ENCODE results near the gene CCND3.
"Not testable (repeated sequence)": the region's sequence is repeated elsewhere in the genome, so short reads cannot be mapped to it uniquely, and the experiment has no call there.

The CCND3 gene

DNA sequence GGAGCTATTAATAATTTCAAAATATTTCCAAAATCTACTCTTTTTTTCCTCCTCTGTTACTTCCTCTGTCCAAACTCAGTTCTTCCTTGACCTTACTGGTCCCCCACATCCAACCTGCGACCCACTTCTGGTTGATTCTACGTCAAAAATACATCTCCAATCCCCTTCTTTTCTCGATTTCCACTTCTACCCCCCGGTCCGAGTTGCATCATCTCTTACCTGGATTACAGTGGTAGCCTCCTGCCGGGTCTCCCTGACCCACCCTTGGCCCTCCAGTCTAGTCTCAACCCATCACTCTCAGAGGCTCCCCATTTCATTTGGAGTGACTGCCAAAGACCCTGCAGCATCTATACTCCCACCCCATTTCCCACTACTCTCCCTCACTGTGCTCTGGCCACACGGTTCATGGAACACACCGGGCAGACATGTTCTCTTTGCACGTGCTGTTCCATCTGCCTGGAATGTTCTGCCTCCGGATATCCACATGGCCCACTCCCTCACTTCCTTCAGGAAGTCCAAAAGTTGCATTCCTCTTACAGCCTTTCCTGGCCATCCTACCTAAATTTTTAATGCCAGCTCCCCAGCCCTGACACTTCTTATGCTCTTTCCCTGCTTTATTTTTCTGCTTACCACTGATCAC lies 6.1 kb upstream of the CCND3 start:
- no peak for DNase-seq

DNA sequence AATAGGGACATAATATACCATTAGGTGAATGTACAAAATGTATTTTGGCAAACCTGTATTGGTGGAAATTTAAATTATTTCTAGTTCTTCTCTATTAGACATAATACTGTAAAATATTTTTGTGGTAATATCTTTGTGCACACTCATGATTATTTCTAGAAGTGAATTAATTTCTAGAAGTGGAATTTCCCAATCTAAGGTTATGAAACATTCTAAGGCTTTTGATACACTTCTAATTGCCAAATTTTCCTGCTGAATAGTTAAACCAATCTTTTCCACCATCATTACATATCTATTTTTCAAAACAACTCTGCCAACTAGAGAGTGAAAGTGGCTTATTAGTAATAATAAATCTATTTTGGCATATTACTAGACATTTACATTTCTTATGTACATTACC lies 1.8 kb upstream of the CCND3 start:
- no peak for DNase-seq

DNA sequence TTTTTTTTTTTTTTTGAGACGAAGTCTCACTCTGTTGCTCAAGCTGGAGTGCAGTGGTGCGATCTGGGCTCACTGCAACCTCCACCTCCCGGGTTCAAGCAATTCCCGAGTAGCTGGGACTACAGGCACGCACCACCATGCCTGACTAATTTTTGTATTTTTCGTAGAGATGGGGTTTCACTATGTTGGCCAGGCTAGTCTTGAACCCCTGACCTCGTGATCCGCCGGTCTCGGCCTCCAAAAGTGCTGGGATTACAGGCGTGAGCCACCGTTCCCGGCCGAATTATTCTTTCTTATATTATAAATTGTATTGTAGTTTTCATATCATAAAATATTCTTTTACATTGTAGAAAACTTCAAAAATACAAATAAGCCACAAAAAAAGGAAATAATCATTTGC lies 1.3 kb upstream of the CCND3 start:
- not testable (repeated sequence) for DNase-seq

DNA sequence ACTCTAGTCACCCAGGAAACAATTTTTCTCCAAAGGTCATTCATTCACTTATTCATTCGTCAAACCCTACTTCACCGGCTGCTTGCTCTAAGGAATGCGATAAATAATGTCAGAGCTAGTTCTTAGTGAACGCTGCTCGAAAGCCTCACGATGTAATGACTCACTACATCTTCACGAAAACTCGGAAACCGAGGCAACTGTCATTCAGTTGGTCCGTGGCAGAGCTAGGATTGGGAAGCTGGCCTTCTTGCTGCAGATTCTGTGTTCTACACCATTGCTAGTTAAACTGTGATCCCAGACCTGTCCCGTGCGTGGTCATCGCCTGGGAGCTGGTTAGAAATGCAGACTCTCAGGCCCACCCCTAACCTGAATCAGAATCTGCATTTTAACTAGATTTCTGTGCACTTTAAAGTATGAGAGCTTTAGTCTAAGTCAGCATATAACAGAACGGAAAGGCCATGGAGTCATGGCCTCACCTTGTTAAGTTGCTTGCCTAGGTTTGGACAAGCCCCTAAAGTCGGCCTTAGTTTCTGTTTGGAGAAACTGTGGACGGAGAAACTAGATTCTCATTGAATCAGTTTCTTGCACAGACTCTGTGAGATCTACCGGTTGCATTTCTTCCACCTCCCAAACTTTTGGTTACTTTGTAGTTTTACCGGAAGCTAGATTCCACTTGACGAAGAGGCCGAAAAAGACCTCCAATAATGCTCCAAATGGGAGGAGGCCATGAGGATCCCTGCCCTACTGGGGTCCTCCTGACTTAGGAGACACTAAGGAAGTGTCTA lies 651 bp upstream of the CCND3 start:
- DNase-seq: no peak

DNA sequence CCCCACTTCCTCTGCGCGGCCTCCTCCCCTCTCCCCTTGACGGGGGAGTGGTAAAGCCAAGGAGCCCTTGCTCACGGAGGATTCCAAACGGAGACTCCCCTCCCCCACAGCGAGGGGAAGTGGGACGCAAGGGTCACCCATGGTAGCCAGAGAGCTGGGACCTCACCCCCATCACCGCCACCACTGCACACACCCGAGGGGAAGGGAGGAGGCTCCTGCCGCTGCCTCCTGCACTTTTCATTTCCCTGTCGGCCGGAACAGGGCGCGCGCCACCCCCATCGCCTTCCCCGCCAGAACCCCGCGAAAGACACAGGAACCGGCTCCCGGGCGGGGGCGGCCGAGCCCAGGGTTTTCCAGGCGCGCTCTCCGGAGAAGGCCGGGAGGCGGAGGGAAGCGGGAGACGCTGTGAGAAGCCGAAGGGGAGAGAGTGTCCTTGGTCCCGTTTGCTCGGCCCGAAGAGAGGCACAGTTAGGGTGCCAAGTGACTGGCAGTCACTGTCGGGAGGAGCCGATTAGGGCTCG lies 789 bp downstream of the CCND3 start:
- peak; percentile 67 for DNase-seq

DNA sequence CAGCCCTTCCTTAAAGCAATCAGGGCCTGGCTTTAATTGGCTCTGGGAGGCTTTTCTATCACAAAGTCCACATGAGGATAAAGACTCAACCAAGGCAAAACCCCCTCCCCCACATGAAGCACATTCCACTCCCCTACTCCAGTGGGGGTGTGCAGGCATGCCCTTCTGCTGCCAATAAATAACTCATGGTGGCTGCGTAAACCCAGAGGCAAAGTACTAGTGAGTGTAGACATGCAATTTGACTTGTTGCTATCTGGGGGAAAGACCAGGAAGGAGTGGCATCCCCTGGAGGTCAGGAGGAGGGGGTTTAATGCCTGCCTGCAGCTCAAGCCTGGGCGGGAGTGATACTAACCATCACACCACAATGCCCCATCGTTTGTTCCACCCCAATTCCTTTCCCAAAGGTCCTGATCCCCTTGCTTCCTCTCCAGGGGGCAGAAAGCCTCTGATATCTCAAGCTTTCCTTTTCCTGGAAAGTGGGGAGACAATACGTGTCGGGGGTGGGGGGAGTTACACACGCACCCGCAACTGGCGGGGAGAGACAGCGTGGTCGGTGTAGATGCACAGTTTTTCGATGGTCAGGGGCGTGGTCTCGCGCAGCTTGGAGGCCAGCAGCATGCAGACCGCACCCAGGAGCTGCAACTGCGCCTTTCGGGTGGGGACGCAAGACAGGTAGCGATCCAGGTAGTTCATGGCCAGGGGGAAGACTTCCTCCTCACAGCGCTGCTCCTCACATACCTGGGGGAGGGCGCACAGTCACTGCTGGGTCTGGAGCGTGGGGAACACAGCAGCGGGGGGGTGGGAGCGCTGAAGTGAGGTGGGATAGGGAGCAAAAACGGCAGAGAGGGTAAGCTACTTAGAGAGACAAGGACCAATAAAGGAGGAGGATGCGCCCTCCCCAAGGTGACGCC lies 1.5 kb downstream of the CCND3 start:
- DNase-seq: peak; percentile 64

DNA sequence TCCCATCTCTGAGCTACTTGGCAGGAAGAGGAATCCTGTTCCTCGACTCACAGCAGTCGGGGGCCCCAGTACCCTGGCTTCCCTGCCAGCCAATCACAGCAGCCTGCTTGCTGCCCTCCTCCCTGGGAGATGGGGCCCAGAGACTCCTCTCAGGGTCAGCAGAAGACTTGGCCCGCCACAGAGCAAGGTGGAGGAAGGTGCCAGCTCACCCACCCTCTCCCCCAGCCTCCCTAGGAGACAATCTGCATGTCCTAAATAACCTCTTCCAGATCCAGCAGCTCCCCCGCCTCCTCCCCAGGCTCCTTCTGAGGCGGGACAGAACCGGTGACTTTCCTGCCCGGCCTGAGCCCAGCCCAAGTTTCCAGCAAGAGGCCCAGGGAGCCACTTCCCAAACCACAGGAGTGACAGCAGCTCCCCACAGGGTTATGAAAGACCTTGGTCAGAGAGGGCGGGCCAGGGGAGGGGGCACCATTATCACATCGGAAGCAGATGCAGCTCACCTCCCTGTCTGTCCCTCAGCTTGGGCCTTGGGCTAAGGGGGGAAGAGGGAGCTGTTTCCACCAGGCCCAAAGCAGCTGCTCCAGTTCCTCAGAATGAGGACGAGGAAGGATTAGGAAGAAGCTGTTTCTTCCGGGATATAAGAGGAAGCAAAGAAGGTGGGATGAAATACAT lies 2.3 kb downstream of the CCND3 start:
- DNase-seq: peak; percentile 64

DNA sequence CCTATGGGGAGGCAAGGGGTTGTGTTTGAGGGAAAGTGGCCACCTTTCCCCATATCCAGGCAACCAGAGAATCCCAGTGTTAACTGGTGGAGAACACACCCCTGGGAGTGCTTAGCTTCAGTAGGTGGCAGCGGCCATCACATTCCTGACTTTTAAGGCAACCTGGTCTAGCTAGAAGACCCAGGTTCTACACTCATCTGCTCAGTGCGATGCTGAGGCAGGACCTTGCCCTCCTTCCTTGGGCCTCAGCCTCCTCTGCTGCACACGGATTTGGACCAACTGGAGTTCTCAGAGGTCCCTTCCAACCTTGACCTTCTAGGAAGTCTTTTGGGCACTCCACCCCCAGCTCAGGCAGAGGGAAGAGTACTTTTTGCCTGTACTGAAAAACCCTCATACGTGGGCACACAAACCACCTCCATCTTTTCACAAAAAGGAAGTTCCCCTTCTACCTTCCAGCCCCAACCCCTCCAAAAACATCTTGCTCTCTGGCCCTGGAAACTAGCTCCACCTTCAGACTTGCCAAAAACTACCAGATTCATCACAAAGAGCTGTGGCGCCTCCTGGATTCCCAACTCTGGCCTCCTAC lies 2.9 kb downstream of the CCND3 start:
- no peak for DNase-seq

DNA sequence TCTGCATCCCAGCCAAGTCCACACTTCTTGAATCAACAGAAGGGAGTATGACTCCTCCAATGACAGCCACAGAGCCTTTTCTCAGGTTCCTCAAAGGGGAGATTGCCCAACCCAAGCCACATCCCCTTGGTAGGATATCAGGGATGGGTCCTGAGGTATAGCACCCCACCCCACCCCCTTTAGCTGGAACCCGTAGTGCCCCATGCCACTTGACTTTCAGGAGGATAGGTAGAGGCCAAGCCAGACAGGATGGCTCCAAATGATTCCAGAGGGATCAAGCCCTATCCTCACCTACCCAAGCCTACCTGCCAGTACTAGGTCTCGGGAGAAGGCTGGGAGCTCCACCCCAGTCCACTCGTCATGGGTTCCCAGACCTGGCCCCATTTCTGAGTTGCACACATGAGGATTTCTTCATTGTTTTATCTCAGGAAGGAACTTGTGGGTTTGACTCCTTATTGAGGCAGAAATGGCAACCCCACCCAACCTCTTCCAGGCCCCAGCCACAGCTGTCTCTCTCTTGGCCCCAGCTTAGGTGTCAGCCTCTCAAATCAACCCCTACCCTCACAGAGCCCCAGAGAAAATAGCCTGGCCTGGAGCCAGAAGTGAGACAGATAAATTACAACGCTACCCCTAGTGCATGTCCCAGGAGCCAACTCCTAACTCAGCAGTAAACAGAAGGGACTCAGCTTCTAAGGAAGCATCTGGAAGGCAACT lies 3.6 kb downstream of the CCND3 start:
- peak; percentile 55 for DNase-seq

DNA sequence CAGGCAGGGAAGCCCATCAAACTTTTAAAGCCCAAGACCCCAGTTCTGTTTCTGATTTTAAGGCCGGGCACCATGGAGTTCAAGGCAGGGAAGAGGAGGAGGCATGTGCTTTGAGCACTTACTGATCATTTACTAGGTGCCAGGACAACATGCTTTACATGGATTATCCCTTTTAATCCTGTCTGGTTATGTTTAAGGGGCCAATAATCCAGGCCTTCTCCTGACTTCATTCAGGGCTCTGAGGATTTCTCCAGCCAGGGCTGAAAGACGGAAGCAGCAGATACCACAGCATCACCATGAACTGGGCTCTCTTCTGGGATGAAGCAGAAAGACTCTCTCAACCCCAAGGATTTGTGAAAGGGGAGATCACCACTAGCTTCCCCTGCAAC lies 4.1 kb downstream of the CCND3 start:
- no peak for DNase-seq

DNA sequence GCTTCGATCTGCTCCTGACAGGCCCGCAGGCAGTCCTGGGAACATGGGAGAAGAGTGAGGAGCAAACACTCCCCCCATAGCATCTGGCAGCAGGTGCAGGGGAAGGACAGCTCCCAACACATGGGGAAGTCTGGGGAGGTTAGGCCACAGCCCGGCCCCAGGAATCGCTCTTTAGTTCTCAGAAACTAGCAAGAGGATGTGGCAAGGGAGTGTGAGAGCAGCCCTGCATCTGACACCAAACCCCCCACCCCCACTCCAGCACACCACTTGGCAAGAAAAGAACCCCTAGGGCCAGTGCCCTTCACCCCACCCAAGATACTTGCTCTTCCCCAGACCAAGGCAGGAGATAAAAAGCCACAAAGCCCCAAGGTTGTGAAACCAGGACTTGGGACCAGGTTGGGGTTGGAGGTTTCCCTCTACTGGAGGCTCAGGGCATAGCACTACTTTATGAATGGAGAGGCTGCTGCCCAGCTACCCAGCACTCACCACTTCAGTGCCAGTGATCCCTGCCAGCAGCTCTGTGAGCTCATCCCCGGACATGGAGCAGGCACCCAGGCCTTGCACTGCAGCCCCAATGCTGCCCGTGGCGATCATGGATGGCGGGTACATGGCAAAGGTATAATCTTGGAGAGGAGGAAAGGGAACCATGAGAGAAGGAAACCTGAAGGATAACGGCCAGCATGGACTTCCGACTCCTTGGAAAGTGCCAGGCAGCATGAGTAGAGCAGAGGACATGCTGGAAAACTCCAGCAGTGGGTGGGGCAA lies 5.4 kb downstream of the CCND3 start:
- DNase-seq: peak; percentile 95

DNA sequence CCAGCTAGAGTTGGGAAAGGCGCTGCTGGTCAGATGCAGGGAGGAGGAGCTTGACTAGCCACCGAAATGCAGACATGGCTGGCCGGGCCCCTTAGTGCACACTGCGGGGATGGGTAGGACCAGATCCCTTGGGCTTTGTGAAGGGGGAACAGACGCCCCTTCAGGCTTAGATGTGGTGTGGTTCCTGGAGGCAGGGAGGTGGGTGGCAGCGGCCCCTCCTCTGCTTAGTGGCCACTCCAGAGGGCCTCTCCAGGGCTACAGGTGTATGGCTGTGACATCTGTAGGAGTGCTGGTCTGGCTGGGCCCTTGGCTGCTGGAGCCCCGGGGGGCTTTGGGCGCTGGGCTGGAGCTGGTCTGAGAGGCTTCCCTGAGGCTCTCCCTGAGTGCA lies 5.9 kb downstream of the CCND3 start:
- no peak for DNase-seq

DNA sequence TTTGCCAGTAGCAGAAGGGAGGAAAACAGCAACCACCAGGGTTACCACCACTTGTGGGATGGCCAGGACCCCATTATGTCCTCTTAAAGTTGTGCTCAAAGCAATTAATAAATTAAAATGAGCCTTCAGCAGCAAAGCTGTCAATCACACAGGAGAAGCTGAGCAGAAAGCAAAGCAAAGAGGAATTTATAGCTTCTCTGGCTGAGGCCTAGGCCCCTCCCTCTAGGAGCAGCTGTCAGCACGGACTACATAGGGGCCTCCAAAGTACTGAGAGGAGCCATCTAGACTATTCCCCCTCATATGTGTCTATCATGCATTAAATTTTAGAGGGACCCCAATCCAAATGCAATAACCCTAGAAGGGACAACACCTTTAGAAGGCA lies 6.4 kb downstream of the CCND3 start:
- DNase-seq: no peak

DNA sequence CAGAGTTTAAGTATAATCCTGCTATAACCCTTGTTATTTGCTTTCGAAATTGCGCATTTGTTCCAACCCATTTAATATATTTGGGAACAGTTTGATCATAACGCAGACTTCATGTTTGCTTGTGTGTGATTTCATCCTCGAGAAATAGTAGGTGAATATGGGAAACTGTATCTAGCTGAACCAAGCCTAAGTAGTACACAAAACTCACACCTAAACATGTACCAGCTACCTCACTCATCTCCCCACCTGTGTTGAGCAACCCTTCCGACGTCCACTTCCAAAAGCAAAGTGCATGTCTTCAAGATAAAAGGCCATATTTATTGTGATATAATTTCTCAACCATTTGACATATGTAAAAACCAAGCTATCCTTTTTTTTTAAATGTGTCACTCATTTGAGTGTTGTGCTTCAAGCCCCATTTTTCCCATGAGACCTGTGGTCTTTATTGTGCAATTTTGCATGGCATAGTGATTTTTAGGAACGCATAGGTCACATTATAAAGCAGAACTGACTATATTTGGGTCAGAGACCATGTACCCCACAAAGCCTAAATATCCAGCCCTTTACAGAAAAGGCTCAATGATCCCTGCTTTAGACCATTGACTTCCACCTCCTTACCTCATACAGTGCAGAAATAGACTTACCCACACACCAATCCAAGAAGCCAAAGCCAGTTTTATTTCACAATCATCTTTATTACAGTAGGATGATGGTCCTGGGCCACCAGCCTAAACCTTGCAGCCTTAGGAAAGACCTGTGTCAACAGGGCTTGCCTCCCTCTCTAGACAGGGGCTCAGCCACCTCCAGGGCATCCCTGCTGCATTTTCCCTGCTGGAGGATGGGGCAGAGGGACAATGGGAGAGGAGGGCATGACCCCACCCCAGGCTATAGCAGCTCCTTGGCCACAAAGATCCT lies 7.1 kb downstream of the CCND3 start:
- no peak for DNase-seq

DNA sequence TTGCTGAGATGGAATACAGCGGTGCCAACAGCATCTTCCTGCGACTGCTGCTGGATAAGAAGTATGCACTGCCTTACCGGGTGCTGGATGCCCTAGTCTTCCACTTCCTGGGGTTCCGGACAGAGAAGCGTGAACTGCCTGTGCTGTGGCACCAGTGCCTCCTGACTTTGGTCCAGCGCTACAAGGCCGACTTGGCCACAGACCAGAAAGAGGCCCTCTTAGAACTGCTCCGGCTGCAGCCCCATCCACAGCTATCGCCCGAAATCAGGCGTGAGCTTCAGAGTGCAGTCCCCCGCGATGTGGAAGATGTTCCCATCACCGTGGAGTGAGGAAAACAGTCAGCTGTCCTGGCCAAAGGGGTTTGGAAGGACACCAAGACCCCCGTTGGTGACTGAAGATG lies 9.2 kb downstream of the CCND3 start:
- no peak for DNase-seq

DNA sequence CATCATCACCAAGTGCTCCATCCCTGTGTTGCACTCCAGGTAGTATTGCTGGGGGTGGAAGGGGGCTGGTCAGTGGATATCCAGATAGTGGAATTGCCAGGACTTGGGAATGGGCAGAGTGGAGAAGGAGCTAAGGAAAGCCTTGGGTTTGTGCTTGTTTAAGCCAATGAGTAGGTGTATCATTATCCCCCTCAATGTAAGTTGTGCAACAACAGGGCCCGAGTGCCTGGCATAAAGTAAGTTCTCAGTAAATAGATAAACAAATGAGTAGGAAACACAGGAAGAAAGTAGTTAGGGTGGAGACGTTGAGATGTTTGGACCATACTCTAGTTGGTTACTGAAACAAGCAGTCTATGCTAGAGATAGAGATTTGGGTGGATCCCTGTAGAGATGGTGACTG lies 9.8 kb downstream of the CCND3 start:
- DNase-seq: no peak

DNA sequence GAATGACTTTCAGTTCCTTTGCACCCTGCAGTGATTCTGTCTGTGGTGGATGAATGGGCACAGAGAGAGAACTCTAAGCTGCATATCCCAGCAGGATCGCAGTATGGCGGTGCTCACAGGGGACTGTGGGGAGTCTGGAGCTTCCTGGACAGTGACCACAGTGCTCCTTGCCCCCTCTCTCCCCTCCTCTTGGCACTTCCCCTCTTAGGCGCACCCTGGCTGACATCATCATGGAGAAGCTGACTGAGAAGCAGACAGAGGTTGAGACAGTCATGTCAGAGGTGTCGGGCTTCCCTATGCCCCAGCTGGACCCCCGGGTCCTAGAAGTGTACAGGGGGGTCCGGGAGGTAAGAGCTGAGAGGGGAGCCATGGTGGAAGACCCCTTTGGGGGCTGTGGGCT lies 11.7 kb downstream of the CCND3 start:
- no peak for DNase-seq

DNA sequence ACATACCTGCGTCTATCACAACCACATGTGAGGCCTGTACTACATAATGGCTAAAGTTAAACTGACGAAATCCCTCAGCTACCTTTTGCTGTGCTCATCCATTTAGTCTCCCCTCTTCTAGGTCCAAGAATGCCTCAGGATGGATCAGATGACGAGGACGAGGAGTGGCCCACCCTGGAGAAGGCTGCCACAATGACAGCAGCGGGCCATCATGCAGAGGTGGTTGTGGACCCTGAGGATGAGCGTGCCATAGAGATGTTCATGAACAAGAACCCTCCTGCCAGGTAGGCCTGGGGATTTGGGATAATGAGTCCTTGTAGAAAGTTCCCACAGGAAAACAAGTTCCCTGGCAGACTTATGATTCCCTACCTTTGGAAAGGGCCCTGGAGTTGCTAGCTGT lies 14.4 kb downstream of the CCND3 start:
- DNase-seq: no peak

DNA sequence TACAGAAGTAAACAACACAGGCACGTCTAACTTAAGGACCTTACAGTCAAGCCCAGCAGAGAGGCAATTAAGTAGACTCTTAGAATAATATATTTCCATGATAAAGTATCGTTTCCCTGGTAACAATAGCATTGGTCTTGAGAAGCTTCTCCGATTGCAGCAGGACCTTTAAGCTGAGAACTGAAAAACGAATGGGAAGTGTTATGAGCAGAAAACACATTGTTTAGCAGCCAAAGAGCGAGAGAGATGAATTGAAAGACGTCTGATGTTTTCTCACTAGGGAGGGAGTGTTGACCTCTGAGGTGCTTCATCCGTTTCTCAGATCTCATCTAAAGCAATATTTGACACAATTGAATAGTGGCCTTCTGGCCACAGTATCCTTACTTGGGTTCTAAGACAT lies 19.5 kb downstream of the CCND3 start:
- no peak for DNase-seq

DNA sequence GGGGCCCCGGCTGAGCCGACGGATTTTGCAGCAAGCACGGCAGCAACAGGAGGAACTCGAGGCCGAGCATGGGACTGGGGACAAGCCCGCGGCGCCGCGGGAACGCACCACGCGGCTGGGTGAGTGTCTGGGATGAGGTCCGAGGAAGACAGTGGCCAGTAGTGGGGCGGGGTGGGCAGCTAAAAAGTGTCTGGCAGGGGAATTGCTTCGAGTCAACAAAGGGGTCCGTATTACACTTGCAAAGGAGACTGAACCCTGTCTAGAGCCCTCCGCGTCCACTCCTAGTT lies 20.0 kb downstream of the CCND3 start:
- no peak for DNase-seq

Data from activated CD4-positive, alpha-beta T cell treated with anti-CD3 and anti-CD28 coated beads, Interleukin-2, amount 50 U/mL, for 16 hours (primary cell).